ENCODE data around the gene VCL. TPM values are rescaled to one million over a fixed set of nuclear protein-coding genes. Genes with fewer than 3 reads are reported as not detected.

Gene VCL
- total RNA-seq, 2 experiments from 2014 or later = 19.8 to 28.4 TPM

DNA sequence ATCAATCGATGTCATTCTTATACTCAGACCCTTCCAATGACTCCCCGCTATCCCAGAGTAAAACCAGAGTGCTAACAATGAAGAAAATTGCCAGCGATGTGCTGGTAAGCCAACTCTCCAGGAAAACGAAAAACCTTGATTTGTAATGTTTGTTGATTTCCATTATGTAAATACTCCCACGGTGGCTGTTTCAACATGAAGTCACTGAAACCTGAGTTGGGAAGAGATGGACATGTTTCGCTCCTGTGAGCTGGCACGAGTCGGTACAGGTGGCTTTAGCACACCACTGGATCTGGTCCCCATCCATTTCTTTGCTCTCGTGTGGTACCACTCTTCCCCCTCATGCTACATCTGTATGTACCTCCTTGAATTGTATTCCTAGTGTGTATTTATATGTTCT lies 99.9 kb downstream of the VCL start:
- CTCF ChIA-PET = no interaction called here
- Mint-ChIP-seq H3K27me3 (no peaks in the 10 kb centered on the region), H3K27ac (no peak overlapping the region), H3K4me1 (peaks cover 3% of the 10 kb centered on the region), H3K9me3 (ENCODE audit: low read depth) (no peaks in the 10 kb centered on the region), H3K36me3 (peaks cover 24% of the 10 kb centered on the region), H3K4me3 (no peak overlapping the region)
- DNase-seq (no peak), ATAC-seq (no peak)

- ATAC-seq (no peak), DNase-seq (no peak)
- Mint-ChIP-seq H3K9me3 (ENCODE audit: low read depth) (no peaks in the 10 kb centered on the region), H3K27ac (no peak overlapping the region), H3K4me3 (no peak overlapping the region), H3K27me3 (no peaks in the 10 kb centered on the region), H3K4me1 (peaks cover 3% of the 10 kb centered on the region), H3K36me3 (peaks cover 24% of the 10 kb centered on the region)
- CTCF ChIA-PET = interaction anchor here (1.1 to 2.1 kb wide), 4 partner anchors 158 to 213 kb away, joined by 3 to 7 read pairs (median 4); no protein-coding TSS in a partner anchor
Observed at GRCh38 chr10:74099420-74099819, 101.5 kb downstream of the VCL start.

DNA sequence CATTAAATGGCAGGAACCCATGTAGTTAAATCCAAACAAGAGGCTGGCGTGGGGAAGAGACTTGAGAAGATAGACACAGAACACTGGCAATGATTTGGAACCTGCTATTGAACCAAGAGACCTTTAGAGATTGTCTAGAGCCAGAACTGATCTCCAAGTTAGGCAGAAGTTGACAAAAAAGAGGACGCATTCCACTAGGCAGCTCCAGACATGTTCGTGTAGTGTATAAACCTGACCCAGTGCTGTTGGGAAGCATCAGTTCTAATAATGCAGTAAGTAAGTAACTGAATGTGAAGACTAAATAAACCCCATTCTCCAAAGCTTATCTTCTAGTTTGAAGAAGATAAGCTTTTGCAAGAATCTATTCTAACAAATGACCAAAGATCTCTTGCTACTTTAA lies 101.9 kb downstream of the VCL start:
- ATAC-seq = no peak
- no peak for DNase-seq
- Mint-ChIP-seq H3K27ac (no peak overlapping the region), H3K4me1 (peaks cover 3% of the 10 kb centered on the region), H3K36me3 (peaks cover 23% of the 10 kb centered on the region), H3K27me3 (no peaks in the 10 kb centered on the region), H3K9me3 (ENCODE audit: low read depth) (no peaks in the 10 kb centered on the region), H3K4me3 (no peak overlapping the region)
- CTCF ChIA-PET = interaction anchor here (1.1 to 2.1 kb wide), 5 partner anchors 112 to 213 kb away, joined by 3 to 7 read pairs (median 3); no protein-coding TSS in a partner anchor

GRCh38 chr10:74103560-74104258 lies 105.8 kb downstream of the VCL start:
- Mint-ChIP-seq H3K4me3 (no peak overlapping the region), H3K9me3 (ENCODE audit: low read depth) (no peaks in the 10 kb centered on the region), H3K27ac (no peak overlapping the region), H3K36me3 (peaks cover 13% of the 10 kb centered on the region), H3K4me1 (peaks cover 3% of the 10 kb centered on the region), H3K27me3 (no peaks in the 10 kb centered on the region)
- ATAC-seq (peak; percentile 42), DNase-seq (no peak)
- CTCF ChIA-PET = interaction anchor here (0.6 to 3.2 kb wide), 30 partner anchors 10 to 224 kb away, joined by 3 to 23 read pairs (median 4); partner anchors contain the start of gene PLAU

- CTCF ChIA-PET = interaction anchor here (1.0 to 2.6 kb wide), 9 partner anchors 9 to 225 kb away, joined by 5 to 13 read pairs (median 7); no protein-coding TSS in a partner anchor
- ATAC-seq (no peak), DNase-seq (no peak)
- H3K27me3 Mint-ChIP-seq = no peaks in the 10 kb centered on the region
- peaks cover 16% of the 10 kb centered on the region for H3K36me3 Mint-ChIP-seq
- H3K4me1 Mint-ChIP-seq = no peaks in the 10 kb centered on the region
- no peak overlapping the region for H3K27ac Mint-ChIP-seq
- no peak overlapping the region for H3K4me3 Mint-ChIP-seq
- H3K9me3 Mint-ChIP-seq (ENCODE audit: low read depth) = no peaks in the 10 kb centered on the region
Observed at GRCh38 chr10:74104480-74104879, 106.6 kb downstream of the VCL start.

DNA sequence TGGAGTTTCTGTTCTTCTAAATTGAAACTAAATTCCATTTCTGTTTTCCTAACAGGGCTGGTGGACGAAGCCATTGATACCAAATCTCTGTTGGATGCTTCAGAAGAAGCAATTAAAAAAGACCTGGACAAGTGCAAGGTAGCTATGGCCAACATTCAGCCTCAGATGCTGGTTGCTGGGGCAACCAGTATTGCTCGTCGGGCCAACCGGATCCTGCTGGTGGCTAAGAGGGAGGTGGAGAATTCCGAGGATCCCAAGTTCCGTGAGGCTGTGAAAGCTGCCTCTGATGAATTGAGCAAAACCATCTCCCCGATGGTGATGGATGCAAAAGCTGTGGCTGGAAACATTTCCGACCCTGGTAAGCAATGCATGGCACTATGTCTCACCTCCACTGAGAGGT lies 107.1 kb downstream of the VCL start:
- no peak overlapping the region for H3K27ac Mint-ChIP-seq
- H3K9me3 Mint-ChIP-seq (ENCODE audit: low read depth) = no peaks in the 10 kb centered on the region
- DNase-seq (no peak), ATAC-seq (no peak)
- CTCF ChIA-PET = interaction anchor here (1.0 to 2.6 kb wide), 6 partner anchors 8 to 225 kb away, joined by 5 to 13 read pairs (median 8); no protein-coding TSS in a partner anchor
- no peaks in the 10 kb centered on the region for H3K27me3 Mint-ChIP-seq
- peaks cover 19% of the 10 kb centered on the region for H3K36me3 Mint-ChIP-seq
- no peaks in the 10 kb centered on the region for H3K4me1 Mint-ChIP-seq
- H3K4me3 Mint-ChIP-seq = no peak overlapping the region

DNA sequence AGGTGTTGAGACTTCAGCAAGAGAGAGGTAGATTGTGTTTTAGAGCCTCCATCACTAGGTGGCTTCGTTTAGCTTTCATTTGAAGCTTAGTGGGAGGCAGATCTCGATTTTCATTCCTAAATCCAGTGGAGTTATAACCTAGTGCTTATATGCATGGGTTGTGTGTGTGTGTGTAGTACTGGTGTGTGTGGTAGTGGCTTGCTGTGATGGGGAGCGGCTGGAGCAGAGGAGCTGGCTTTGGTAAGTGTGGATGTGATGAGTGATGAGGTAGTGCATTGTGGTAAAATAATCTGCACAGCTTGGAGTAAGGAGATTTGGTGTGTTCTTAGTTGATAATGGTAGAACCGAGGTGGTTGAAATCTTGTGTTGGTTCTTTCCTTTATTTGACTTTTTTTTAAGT lies 109.5 kb downstream of the VCL start:
- Mint-ChIP-seq H3K27ac (no peak overlapping the region), H3K9me3 (ENCODE audit: low read depth) (no peaks in the 10 kb centered on the region), H3K4me3 (no peak overlapping the region), H3K36me3 (peaks cover 31% of the 10 kb centered on the region), H3K4me1 (no peaks in the 10 kb centered on the region), H3K27me3 (no peaks in the 10 kb centered on the region)
- ATAC-seq (no peak), DNase-seq (no peak)
- CTCF ChIA-PET = interaction anchor here (0.9 to 3.3 kb wide), 3 partner anchors 11 to 993 kb away, joined by 3 to 18 read pairs (median 6); no protein-coding TSS in a partner anchor

- CTCF ChIA-PET = interaction anchor here (1.0 to 2.5 kb wide), 4 partner anchors 9 to 224 kb away, joined by 3 to 6 read pairs (median 3); no protein-coding TSS in a partner anchor
- H3K4me3 Mint-ChIP-seq = no peak overlapping the region
- H3K27me3 Mint-ChIP-seq = no peaks in the 10 kb centered on the region
- no peak for ATAC-seq
- peak overlapping the region; percentile 13 for H3K27ac Mint-ChIP-seq
- H3K36me3 Mint-ChIP-seq = peaks cover 44% of the 10 kb centered on the region
- no peaks in the 10 kb centered on the region for H3K9me3 Mint-ChIP-seq (ENCODE audit: low read depth)
- H3K4me1 Mint-ChIP-seq = no peaks in the 10 kb centered on the region
- no peak for DNase-seq
Observed at GRCh38 chr10:74109452-74109851, 111.5 kb downstream of the VCL start.

DNA sequence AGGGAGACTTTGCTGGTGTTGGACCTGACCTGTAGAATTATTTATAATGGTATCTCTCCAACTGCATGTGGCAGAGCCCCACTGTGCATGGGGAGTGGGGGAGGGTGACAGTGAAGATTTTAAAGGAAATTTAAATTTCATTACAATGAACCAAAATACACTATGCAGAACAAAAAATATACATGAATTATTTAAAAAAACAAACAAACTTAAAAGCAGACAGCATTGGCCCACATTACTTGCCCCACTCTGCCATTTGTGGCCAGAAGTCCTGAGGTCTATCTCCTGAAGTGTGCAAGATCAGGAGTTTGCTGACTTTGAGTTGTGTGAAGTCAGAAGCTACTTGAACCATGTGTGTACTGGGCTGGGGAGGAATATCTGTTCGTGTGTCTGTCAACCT lies 112.2 kb downstream of the VCL start:
- ATAC-seq (no peak), DNase-seq (no peak)
- no peak overlapping the region for H3K4me3 Mint-ChIP-seq
- no peaks in the 10 kb centered on the region for H3K9me3 Mint-ChIP-seq (ENCODE audit: low read depth)
- H3K27ac Mint-ChIP-seq = no peak overlapping the region
- CTCF ChIA-PET = interaction anchor here (0.5 to 1.4 kb wide), 4 partner anchors 75 to 1515 kb away, joined by 3 read pairs; no protein-coding TSS in a partner anchor
- H3K4me1 Mint-ChIP-seq = no peaks in the 10 kb centered on the region
- H3K36me3 Mint-ChIP-seq = peaks cover 46% of the 10 kb centered on the region
- H3K27me3 Mint-ChIP-seq = no peaks in the 10 kb centered on the region

DNA sequence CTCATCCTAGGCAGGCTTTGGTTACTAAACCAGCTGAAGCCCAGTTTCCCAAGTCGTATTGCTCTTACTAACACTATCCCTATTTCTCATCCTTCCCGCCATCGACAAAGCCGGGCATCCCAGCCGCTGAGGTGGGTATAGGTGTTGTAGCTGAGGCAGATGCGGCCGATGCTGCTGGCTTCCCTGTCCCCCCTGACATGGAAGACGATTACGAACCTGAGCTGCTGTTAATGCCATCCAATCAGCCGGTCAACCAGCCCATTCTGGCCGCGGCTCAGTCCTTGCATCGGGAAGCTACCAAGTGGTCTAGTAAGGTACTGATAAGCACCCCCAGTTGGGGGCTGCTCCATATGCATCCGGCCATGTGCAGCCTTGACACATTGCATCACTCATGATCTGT lies 113.9 kb downstream of the VCL start:
- ATAC-seq = no peak
- Mint-ChIP-seq H3K27me3 (no peaks in the 10 kb centered on the region), H3K27ac (no peak overlapping the region), H3K36me3 (peaks cover 53% of the 10 kb centered on the region), H3K4me1 (peaks cover 3% of the 10 kb centered on the region), H3K4me3 (no peak overlapping the region), H3K9me3 (ENCODE audit: low read depth) (no peaks in the 10 kb centered on the region)
- CTCF ChIA-PET = interaction anchor here (0.6 kb wide), 1 partner anchor 60 kb away, joined by 4 read pairs; no protein-coding TSS in a partner anchor
- DNase-seq = no peak

- no peak for DNase-seq
- H3K27me3 Mint-ChIP-seq = no peaks in the 10 kb centered on the region
- no peak overlapping the region for H3K4me3 Mint-ChIP-seq
- CTCF ChIA-PET = interaction anchor here (2.1 kb wide), 1 partner anchor 10 kb away, joined by 7 read pairs; no protein-coding TSS in a partner anchor
- peaks cover 10% of the 10 kb centered on the region for H3K4me1 Mint-ChIP-seq
- H3K27ac Mint-ChIP-seq = no peak overlapping the region
- ATAC-seq = no peak
- H3K9me3 Mint-ChIP-seq (ENCODE audit: low read depth) = no peaks in the 10 kb centered on the region
- H3K36me3 Mint-ChIP-seq = peaks cover 55% of the 10 kb centered on the region
Observed at GRCh38 chr10:74113546-74113945, 115.6 kb downstream of the VCL start.

DNA sequence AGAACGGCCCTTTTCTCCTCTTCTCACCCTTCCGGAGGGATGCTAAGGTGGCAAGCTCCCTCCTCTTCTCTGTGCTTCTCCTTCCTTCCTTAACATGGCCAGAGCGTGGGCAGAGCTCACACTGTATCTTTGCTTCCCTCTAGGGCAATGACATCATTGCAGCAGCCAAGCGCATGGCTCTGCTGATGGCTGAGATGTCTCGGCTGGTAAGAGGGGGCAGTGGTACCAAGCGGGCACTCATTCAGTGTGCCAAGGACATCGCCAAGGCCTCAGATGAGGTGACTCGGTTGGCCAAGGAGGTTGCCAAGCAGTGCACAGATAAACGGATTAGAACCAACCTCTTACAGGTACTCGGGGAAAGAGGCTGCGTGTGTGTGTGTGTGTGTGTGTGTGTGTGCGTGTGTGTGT lies 116.1 kb downstream of the VCL start:
- Mint-ChIP-seq H3K4me3 (no peak overlapping the region), H3K27ac (no peak overlapping the region), H3K4me1 (peaks cover 10% of the 10 kb centered on the region), H3K36me3 (peaks cover 57% of the 10 kb centered on the region), H3K9me3 (ENCODE audit: low read depth) (no peaks in the 10 kb centered on the region), H3K27me3 (no peaks in the 10 kb centered on the region)
- CTCF ChIA-PET = interaction anchor here (2.1 kb wide), 1 partner anchor 10 kb away, joined by 7 read pairs; no protein-coding TSS in a partner anchor
- DNase-seq = no peak
- ATAC-seq = no peak

DNA sequence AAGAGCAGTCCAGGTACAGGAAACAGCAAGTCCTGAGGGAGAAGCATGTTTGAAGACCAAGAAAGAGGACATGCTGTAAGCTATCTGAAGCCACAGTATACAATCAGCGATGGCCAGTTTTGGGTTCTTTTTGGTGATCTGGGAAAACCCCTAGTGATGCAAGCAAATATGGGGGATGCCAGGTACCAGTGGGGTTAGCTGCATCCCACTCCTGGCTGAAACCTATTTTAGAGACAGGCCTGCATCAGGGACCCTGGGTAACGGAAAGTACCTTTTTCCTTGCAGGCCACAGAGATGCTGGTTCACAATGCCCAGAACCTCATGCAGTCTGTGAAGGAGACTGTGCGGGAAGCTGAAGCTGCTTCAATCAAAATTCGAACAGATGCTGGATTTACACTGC lies 119.8 kb downstream of the VCL start:
- Mint-ChIP-seq H3K36me3 (peaks cover 60% of the 10 kb centered on the region), H3K27ac (no peak overlapping the region), H3K27me3 (no peaks in the 10 kb centered on the region), H3K4me1 (peaks cover 13% of the 10 kb centered on the region), H3K4me3 (no peak overlapping the region), H3K9me3 (ENCODE audit: low read depth) (no peaks in the 10 kb centered on the region)
- ATAC-seq = no peak
- DNase-seq = no peak
- CTCF ChIA-PET = interaction anchor here (1.8 kb wide), 1 partner anchor 9 kb away, joined by 6 read pairs; no protein-coding TSS in a partner anchor

DNA sequence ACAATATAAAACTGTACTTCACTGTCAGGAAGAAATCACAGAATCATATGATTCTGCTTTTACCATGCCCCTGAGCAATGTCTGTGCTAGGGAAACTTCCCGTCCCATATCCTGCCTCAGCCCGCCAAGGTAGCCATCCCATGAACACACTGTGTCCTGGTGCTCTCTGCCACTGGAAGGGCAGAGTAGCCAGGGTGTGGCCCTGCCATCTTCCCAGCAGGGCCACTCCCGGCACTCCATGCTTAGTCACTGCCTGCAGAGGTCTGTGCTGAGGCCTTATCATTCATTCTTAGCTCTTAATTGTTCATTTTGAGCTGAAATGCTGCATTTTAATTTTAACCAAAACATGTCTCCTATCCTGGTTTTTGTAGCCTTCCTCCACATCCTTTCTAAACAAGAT lies 120.9 kb downstream of the VCL start:
- peaks cover 13% of the 10 kb centered on the region for H3K4me1 Mint-ChIP-seq
- DNase-seq = no peak
- ATAC-seq = no peak
- H3K9me3 Mint-ChIP-seq (ENCODE audit: low read depth) = no peaks in the 10 kb centered on the region
- H3K27me3 Mint-ChIP-seq = no peaks in the 10 kb centered on the region
- H3K27ac Mint-ChIP-seq = peak overlapping the region; percentile 51
- CTCF ChIA-PET = interaction anchor here (0.6 to 1.8 kb wide), 4 partner anchors 10 to 233 kb away, joined by 3 to 6 read pairs (median 3); no protein-coding TSS in a partner anchor
- no peak overlapping the region for H3K4me3 Mint-ChIP-seq
- peaks cover 59% of the 10 kb centered on the region for H3K36me3 Mint-ChIP-seq
